ENCODE measurements around the gene IL23R. TPM values are rescaled to one million over a fixed set of nuclear protein-coding genes. Genes with fewer than 3 reads are reported as not detected.

The IL23R gene
- total RNA-seq, 1 donor from 2014 or later, result not detected

GRCh38 chr1:67149179-67149770 lies 17.0 kb upstream of the IL23R start:
- peaks cover under 1% of the 10 kb centered on the region for H3K9me3 ChIP-seq (replicated peaks)
- no peaks in the 10 kb centered on the region for H3K36me3 ChIP-seq
- peaks cover 4% of the 10 kb centered on the region for H3K27me3 ChIP-seq (ENCODE audit: low read depth)
- TF ChIP-seq, protein P1, sequence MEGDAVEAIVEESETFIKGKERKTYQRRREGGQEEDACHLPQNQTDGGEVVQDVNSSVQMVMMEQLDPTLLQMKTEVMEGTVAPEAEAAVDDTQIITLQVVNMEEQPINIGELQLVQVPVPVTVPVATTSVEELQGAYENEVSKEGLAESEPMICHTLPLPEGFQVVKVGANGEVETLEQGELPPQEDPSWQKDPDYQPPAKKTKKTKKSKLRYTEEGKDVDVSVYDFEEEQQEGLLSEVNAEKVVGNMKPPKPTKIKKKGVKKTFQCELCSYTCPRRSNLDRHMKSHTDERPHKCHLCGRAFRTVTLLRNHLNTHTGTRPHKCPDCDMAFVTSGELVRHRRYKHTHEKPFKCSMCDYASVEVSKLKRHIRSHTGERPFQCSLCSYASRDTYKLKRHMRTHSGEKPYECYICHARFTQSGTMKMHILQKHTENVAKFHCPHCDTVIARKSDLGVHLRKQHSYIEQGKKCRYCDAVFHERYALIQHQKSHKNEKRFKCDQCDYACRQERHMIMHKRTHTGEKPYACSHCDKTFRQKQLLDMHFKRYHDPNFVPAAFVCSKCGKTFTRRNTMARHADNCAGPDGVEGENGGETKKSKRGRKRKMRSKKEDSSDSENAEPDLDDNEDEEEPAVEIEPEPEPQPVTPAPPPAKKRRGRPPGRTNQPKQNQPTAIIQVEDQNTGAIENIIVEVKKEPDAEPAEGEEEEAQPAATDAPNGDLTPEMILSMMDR (IDR thresholded peaks at IDR 0.05; ENCODE audit: borderline replicate concordance), result peak; percentile 86
- DNase-seq, result peak; percentile 28
- H3K4me3 ChIP-seq, result no peak overlapping the region
- H3K27ac ChIP-seq (replicated peaks), result no peak overlapping the region
- intact Hi-C loops (cut with micrococcal nuclease), result loop anchor here (5.0 to 10.0 kb wide), 2 partner anchors 157 to 384 kb away; no protein-coding TSS in a partner anchor
- H3K4me1 ChIP-seq, result peaks cover 10% of the 10 kb centered on the region

GRCh38 chr1:67150931-67151330 lies 15.3 kb upstream of the IL23R start:
- Histone ChIP-seq H3K36me3 (no peaks in the 10 kb centered on the region), H3K9me3 (replicated peaks) (peaks cover 7% of the 10 kb centered on the region), H3K4me1 (peaks cover 10% of the 10 kb centered on the region), H3K27ac (replicated peaks) (no peak overlapping the region), H3K4me3 (no peak overlapping the region), H3K27me3 (ENCODE audit: low read depth) (peaks cover 5% of the 10 kb centered on the region)
- intact Hi-C loops (cut with micrococcal nuclease), result no loop called here
- no peak for DNase-seq
- TF ChIP-seq, protein P1 (IDR thresholded peaks at IDR 0.05; ENCODE audit: borderline replicate concordance), result no peak

- Histone ChIP-seq H3K9me3 (replicated peaks) (peaks cover 7% of the 10 kb centered on the region), H3K4me1 (no peaks in the 10 kb centered on the region), H3K36me3 (no peaks in the 10 kb centered on the region), H3K4me3 (no peak overlapping the region), H3K27ac (replicated peaks) (no peak overlapping the region), H3K27me3 (ENCODE audit: low read depth) (peaks cover 13% of the 10 kb centered on the region)
- DNase-seq, result no peak
- intact Hi-C loops (cut with micrococcal nuclease), result no loop called here
- TF ChIP-seq, protein P1 (IDR thresholded peaks at IDR 0.05; ENCODE audit: borderline replicate concordance), result no peak
Measured at GRCh38 chr1:67158401-67158800, 7.9 kb upstream of the IL23R start.

DNA sequence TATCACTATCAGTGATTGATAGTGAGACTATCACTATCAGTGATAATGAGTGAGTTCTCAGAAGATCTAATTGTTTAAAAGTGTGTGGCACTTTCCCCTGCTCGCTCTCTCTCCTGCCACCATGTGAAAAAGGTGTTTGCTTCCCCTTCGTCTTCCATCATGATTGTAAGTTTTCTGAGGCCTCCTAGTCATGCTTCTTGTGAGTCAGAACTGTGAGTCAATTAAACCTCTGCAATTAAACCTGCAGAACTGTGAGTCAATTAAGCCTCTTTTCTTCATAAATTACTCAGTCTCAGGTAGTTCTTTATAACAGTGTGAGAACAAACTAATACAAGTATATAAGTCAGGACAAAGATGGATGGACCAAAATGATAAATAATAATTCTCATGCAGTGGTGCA lies 7.0 kb upstream of the IL23R start:
- Histone ChIP-seq H3K36me3 (no peaks in the 10 kb centered on the region), H3K4me3 (no peak overlapping the region), H3K4me1 (no peaks in the 10 kb centered on the region), H3K9me3 (replicated peaks) (peaks cover 7% of the 10 kb centered on the region), H3K27ac (replicated peaks) (no peak overlapping the region), H3K27me3 (ENCODE audit: low read depth) (peaks cover 13% of the 10 kb centered on the region)
- intact Hi-C loops (cut with micrococcal nuclease), result no loop called here
- no peak for DNase-seq
- TF ChIP-seq, protein P1 (IDR thresholded peaks at IDR 0.05; ENCODE audit: borderline replicate concordance), result no peak

DNA sequence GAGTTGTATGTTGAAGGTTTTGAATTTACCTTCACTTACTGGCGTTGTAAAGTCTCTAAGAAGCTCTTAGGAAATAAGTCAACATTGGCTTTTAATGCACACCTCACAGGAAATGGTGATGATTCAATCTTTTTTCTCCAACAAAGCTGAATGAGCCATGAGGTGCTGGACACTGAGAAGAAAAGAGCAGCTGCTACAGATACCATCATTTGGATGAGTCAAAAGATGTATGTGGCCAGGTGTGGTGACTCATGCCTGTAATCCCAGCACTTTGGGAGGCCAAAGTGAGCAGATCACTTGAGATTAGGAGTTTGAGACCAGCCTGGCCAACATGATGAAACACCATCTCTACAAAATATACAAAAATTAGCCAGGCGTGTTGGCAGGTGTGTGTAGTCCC lies 3.3 kb upstream of the IL23R start:
- no peaks in the 10 kb centered on the region for H3K36me3 ChIP-seq
- H3K27me3 ChIP-seq (ENCODE audit: low read depth), result no peaks in the 10 kb centered on the region
- H3K27ac ChIP-seq (replicated peaks), result no peak overlapping the region
- intact Hi-C loops (cut with micrococcal nuclease), result no loop called here
- no peaks in the 10 kb centered on the region for H3K9me3 ChIP-seq (replicated peaks)
- no peak for DNase-seq
- H3K4me3 ChIP-seq, result no peak overlapping the region
- H3K4me1 ChIP-seq, result peaks cover 7% of the 10 kb centered on the region
- TF ChIP-seq, protein P1 (IDR thresholded peaks at IDR 0.05; ENCODE audit: borderline replicate concordance), result no peak

Measured in left ventricle myocardium inferior (tissue), 1 donor.